GM12878 (cell line): ENCODE measurements around the gene WDR91. TPM values are rescaled to one million over a fixed set of nuclear protein-coding genes. Genes with fewer than 3 reads are reported as not detected.
A peak's percentile ranks its signal among the peaks of the same experiment; 100 is the strongest.

Experiments
- BACH1 ChIP-seq: fragments of 450-650 bp; IDR thresholded peaks from 2 replicates; pipeline ENCODE4 v1.6.1; 2017; ENCODE audit warnings: mild to moderate bottlenecking, borderline replicate concordance
- CHD1 ChIP-seq: IDR thresholded peaks from 2 replicates; pipeline ENCODE4 v1.6.1; 2012; ENCODE audit warnings: low read depth, low read length, improper control_type of control experiment
- CREB1 ChIP-seq: IDR thresholded peaks from 2 replicates; pipeline ENCODE4 v1.6.1; 2012; ENCODE audit warnings: low read depth, mild to moderate bottlenecking, inconsistent platforms
- CREM ChIP-seq: IDR thresholded peaks from 2 replicates; pipeline ENCODE4 v1.6.1; 2014; ENCODE audit warnings: antibody characterized with exemption, low read depth
- GATAD2B ChIP-seq: fragments of 450-650 bp; conservative IDR thresholded peaks from 2 replicates; pipeline ENCODE4 v1.6.1; 2017; ENCODE audit warnings: low read depth, mild to moderate bottlenecking, moderate library complexity
- HDAC2 ChIP-seq: fragments of 200-600 bp; sonication (generic); IDR thresholded peaks from 2 replicates; pipeline ENCODE4 v1.6.1; 2017
- HDGF ChIP-seq: fragments of 450-650 bp; IDR thresholded peaks from 2 replicates; pipeline ENCODE4 v1.6.1; 2016; ENCODE audit warnings: antibody characterized with exemption
- IKZF2 ChIP-seq, 2 experiments: fragments of 450-650 bp; IDR thresholded peaks; 2 replicates each; pipeline ENCODE4 v1.6.1; 2017; ENCODE audit warnings: mild to moderate bottlenecking in 2 of 2, moderate library complexity in 2 of 2
- JUND ChIP-seq: IDR thresholded peaks from 2 replicates; pipeline ENCODE4 v1.6.1; 2012; ENCODE audit warnings: low read depth, mild to moderate bottlenecking, low read length, improper control_type of control experiment, moderate library complexity
- LARP7 ChIP-seq: fragments of 450-650 bp; IDR thresholded peaks from 2 replicates; pipeline ENCODE4 v1.6.1; 2017; ENCODE audit warnings: mild to moderate bottlenecking
- PAX8 ChIP-seq: fragments of 450-650 bp; IDR thresholded peaks from 2 replicates; pipeline ENCODE4 v1.6.1; 2017; ENCODE audit warnings: mild to moderate bottlenecking, moderate library complexity
- POLR2AphosphoS2 ChIP-seq: IDR thresholded peaks from 2 replicates; pipeline ENCODE4 v1.6.1; 2011; ENCODE audit warnings: low read depth, mild to moderate bottlenecking, low read length, improper control_type of control experiment, moderate library complexity
- RAD21 ChIP-seq: IDR thresholded peaks from 2 replicates; pipeline ENCODE4 v1.6.1; 2011; ENCODE audit warnings: mild to moderate bottlenecking, low read depth, low read length, moderate library complexity; ENCODE audit not compliant: insufficient read depth
- RAD51 ChIP-seq: fragments of 450-650 bp; IDR thresholded peaks from 2 replicates; pipeline ENCODE4 v1.6.1; 2016; ENCODE audit warnings: moderate library complexity, mild to moderate bottlenecking, inconsistent platforms
- SMAD1 ChIP-seq: fragments of 450-650 bp; IDR thresholded peaks from 2 replicates; pipeline ENCODE4 v1.6.1; 2018; ENCODE audit warnings: mild to moderate bottlenecking, low read depth; ENCODE audit not compliant: partially characterized antibody
- SREBF1 ChIP-seq: IDR thresholded peaks from 2 replicates; pipeline ENCODE4 v1.6.1; 2012; ENCODE audit warnings: mild to moderate bottlenecking, low read length
- SRF ChIP-seq, 2 experiments: IDR thresholded peaks; 2 replicates each; pipeline ENCODE4 v1.6.1; 2011; ENCODE audit warnings: low read depth in 2 of 2, low read length in 2 of 2, mild to moderate bottlenecking in 1 of 2, moderate library complexity in 1 of 2
- TARDBP ChIP-seq: IDR thresholded peaks from 2 replicates; pipeline ENCODE4 v1.6.1; 2016; ENCODE audit warnings: borderline replicate concordance
- ZNF622 ChIP-seq: fragments of 450-650 bp; IDR thresholded peaks from 2 replicates; pipeline ENCODE4 v1.6.1; 2017; ENCODE audit warnings: mild to moderate bottlenecking, inconsistent platforms
- ZZZ3 ChIP-seq: IDR thresholded peaks from 2 replicates; pipeline ENCODE4 v1.6.1; 2011; ENCODE audit warnings: low read depth; ENCODE audit not compliant: control insufficient read depth, insufficient read length
- polyA plus RNA-seq, 11 experiments: library from polyadenylated mRNA; depleted of rRNA in 4 of 11; unstranded in 6 of 11; stranded (reverse) in 5 of 11; fragments of >200 nt; fragmentation: Nextera tagmentation in 4 of 11; fragmentation: Illumina TruSeq in 1 of 11; extraction: Ambion mirVana in 4 of 11; extraction: Trizol in 1 of 11; gene quantifications; 1 replicate in 1 of 11; 2 replicates in 10 of 11; pipeline versions ENCODE4 v1.2.1 to v1.2.3, GENCODE V29; 2011 to 2016; ENCODE audit warnings: inconsistent platforms in 2 of 11, missing spikeins in 2 of 11, low read depth in 1 of 11
- total RNA-seq, 4 experiments: library from RNA; depleted of rRNA in 3 of 4; stranded (reverse); fragments of >200 nt in 3 of 4; fragmentation: Illumina TruSeq in 1 of 4; extraction: Trizol in 1 of 4; gene quantifications; 2 replicates each; pipeline versions ENCODE4 v1.2.1 to v1.2.3, GENCODE V29; 2013 to 2021
- TF ChIP-seq, protein P1 (sequence below): IDR thresholded peaks from 2 replicates; pipeline ENCODE4 v1.6.1; 2012; ENCODE audit warnings: low read length, inconsistent platforms
- TF ChIP-seq, protein P2 (sequence below): IDR thresholded peaks from 2 replicates; pipeline ENCODE4 v1.6.1; 2012; ENCODE audit warnings: low read depth, low read length, improper control_type of control experiment
- TF ChIP-seq, protein P3 (sequence below): fragments of 150-350 bp; IDR thresholded peaks from 2 replicates; pipeline ENCODE4 v1.6.1; 2014; ENCODE audit warnings: mild to moderate bottlenecking, low read depth, low read length
- TF ChIP-seq, protein P4 (sequence below): IDR thresholded peaks from 2 replicates; pipeline ENCODE4 v1.6.1; 2012; ENCODE audit warnings: low read depth, low read length, improper control_type of control experiment
- TF ChIP-seq, protein P5 (sequence below): fragments of 450-650 bp; IDR thresholded peaks from 2 replicates; pipeline ENCODE4 v1.6.1; 2018; ENCODE audit warnings: mild to moderate bottlenecking, low read depth, moderate library complexity; ENCODE audit not compliant: partially characterized antibody

Gene WDR91
- total and polyA plus RNA-seq, 10 of the 15 experiments (the other 5 are each of a cell fraction or from before 2014, with no cell fraction given), result 7.6 to 83.3 (median 16.5) TPM

DNA sequence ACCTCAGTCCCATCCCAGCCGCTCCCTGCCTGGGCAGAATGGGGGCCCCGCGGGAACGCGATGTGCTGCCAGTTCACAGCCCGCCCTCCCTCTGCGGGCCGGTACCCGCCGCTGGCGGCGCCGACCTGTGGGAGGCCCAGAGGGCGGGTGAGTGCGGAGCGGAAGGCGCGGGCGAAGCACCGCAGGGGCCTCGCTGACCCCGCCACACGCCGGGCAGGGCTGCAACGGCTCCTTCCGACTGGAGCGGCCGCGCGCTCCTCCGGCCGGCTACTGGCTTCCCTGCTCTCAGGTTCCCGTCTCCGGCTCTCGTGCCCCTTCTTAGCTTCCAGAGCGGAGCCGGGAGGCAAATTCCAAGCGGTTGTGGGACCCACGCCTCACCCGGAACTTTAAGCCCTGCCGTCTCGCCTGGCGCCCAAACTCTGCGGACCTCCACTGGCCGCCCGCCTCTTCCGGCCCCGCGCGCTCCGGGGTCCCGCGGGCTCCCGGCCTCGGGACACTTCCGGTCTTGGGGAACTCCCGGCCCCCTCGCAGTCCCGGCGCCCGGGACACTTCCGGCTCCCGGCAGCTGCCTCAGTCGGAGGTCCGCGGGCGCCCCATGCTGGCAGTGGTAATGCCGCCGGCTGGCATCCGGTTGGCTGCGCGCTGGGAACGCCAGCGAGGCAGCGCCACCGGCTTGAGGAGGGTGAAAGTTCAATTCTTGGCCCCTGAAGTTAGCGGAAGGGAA lies 40.9 kb downstream of the WDR91 start, which contains the start of gene CYREN (continued):
- TF ChIP-seq TARDBP (no peak), IKZF2 (IDR thresholded peaks at IDR 0.05) (peak; percentile 94; a peak in 2 of 4 replicates), HDAC2 (no peak), SMAD1 (no peak), POLR2AphosphoS2 (peak; percentile 96), CREB1 (peak; percentile 44; the same call in 1 of the 2 replicates), PAX8 (no peak), ZZZ3 (no peak), SRF (IDR thresholded peaks at IDR 0.05; ENCODE audit: low read depth in 2 of 2, low read length in 2 of 2) (peak in 1 of 2 experiments; percentile 58; a peak in 1 of 4 replicates), SREBF1 (peak; percentile 41; the same call in 1 of the 2 replicates), CREM (peak; percentile 36; the same call in 1 of the 2 replicates), RAD51 (no peak), ZNF622 (no peak), BACH1 (peak; percentile 91), LARP7 (peak; percentile 97), CHD1 (peak; percentile 91), HDGF (no peak), JUND (no peak), RAD21 (peak; percentile 74), GATAD2B (peak; percentile 99)
- TF ChIP-seq, protein P1, sequence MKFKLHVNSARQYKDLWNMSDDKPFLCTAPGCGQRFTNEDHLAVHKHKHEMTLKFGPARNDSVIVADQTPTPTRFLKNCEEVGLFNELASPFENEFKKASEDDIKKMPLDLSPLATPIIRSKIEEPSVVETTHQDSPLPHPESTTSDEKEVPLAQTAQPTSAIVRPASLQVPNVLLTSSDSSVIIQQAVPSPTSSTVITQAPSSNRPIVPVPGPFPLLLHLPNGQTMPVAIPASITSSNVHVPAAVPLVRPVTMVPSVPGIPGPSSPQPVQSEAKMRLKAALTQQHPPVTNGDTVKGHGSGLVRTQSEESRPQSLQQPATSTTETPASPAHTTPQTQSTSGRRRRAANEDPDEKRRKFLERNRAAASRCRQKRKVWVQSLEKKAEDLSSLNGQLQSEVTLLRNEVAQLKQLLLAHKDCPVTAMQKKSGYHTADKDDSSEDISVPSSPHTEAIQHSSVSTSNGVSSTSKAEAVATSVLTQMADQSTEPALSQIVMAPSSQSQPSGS, result no peak
- TF ChIP-seq, protein P2, sequence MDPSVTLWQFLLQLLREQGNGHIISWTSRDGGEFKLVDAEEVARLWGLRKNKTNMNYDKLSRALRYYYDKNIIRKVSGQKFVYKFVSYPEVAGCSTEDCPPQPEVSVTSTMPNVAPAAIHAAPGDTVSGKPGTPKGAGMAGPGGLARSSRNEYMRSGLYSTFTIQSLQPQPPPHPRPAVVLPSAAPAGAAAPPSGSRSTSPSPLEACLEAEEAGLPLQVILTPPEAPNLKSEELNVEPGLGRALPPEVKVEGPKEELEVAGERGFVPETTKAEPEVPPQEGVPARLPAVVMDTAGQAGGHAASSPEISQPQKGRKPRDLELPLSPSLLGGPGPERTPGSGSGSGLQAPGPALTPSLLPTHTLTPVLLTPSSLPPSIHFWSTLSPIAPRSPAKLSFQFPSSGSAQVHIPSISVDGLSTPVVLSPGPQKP, result peak; percentile 96
- TF ChIP-seq, protein P3, sequence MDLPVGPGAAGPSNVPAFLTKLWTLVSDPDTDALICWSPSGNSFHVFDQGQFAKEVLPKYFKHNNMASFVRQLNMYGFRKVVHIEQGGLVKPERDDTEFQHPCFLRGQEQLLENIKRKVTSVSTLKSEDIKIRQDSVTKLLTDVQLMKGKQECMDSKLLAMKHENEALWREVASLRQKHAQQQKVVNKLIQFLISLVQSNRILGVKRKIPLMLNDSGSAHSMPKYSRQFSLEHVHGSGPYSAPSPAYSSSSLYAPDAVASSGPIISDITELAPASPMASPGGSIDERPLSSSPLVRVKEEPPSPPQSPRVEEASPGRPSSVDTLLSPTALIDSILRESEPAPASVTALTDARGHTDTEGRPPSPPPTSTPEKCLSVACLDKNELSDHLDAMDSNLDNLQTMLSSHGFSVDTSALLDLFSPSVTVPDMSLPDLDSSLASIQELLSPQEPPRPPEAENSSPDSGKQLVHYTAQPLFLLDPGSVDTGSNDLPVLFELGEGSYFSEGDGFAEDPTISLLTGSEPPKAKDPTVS, result no peak
- TF ChIP-seq, protein P4, sequence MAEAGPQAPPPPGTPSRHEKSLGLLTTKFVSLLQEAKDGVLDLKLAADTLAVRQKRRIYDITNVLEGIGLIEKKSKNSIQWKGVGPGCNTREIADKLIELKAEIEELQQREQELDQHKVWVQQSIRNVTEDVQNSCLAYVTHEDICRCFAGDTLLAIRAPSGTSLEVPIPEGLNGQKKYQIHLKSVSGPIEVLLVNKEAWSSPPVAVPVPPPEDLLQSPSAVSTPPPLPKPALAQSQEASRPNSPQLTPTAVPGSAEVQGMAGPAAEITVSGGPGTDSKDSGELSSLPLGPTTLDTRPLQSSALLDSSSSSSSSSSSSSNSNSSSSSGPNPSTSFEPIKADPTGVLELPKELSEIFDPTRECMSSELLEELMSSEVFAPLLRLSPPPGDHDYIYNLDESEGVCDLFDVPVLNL, result no peak
- TF ChIP-seq, protein P5, sequence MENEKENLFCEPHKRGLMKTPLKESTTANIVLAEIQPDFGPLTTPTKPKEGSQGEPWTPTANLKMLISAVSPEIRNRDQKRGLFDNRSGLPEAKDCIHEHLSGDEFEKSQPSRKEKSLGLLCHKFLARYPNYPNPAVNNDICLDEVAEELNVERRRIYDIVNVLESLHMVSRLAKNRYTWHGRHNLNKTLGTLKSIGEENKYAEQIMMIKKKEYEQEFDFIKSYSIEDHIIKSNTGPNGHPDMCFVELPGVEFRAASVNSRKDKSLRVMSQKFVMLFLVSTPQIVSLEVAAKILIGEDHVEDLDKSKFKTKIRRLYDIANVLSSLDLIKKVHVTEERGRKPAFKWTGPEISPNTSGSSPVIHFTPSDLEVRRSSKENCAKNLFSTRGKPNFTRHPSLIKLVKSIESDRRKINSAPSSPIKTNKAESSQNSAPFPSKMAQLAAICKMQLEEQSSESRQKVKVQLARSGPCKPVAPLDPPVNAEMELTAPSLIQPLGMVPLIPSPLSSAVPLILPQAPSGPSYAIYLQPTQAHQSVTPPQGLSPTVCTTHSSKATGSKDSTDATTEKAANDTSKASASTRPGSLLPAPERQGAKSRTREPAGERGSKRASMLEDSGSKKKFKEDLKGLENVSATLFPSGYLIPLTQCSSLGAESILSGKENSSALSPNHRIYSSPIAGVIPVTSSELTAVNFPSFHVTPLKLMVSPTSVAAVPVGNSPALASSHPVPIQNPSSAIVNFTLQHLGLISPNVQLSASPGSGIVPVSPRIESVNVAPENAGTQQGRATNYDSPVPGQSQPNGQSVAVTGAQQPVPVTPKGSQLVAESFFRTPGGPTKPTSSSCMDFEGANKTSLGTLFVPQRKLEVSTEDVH, result peak; percentile 64
